LNCaP clone FGC (cell line): ENCODE results near the gene STAT6.
"Not testable (repeated sequence)": the region's sequence is repeated elsewhere in the genome, so short reads cannot be mapped to it uniquely, and the experiment has no call there.

Experiments used
- DNase-seq: peaks from one replicate; pipeline ENCODE4 v3.0.0-alpha.2; 2011; ENCODE audit warnings: low read depth
- H3K4me3 ChIP-seq: 2 replicates; pipeline ENCODE4 v1.5.1; 2011; ENCODE audit warnings: mild to moderate bottlenecking, low read depth, low read length, control low read depth
- CTCF ChIP-seq: IDR thresholded peaks from 2 replicates; pipeline ENCODE4 v1.5.1; 2012; ENCODE audit warnings: mild to moderate bottlenecking; ENCODE audit not compliant: control insufficient read depth, insufficient read depth; ENCODE audit errors: extremely low read depth

STAT6 gene

GRCh38 chr12:57127101-57127725 lies 16.1 kb upstream of the STAT6 start:
- TF ChIP-seq CTCF, result peak; percentile 34
- peak; percentile 53 for DNase-seq
- H3K4me3 ChIP-seq, result peak overlapping the region; percentile 88

GRCh38 chr12:57126561-57126960 lies 15.4 kb upstream of the STAT6 start:
- H3K4me3 ChIP-seq, result peak overlapping the region; percentile 88
- DNase-seq, result no peak
- TF ChIP-seq CTCF, result no peak

DNA sequence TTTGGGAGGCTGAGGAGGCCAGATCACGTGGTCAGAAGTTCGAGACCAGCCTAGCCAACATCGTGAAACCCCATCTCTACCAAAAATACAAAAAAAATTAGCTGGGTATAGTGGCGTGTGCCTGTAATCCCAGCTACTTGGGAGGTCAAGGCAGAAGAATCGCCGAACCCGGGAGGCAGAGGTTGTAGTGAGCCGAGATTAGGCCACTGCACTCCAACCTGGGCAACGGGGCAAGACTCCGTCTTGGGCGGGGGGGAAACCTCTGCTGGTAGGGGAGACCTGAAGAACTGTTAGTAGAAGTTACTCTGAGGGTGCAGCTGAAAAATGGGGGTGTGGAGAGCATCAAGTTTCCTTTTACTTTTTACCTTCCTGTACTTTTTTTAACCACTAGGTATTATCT lies 14.9 kb upstream of the STAT6 start:
- no peak for DNase-seq
- TF ChIP-seq CTCF, result no peak
- H3K4me3 ChIP-seq, result no peak overlapping the region

- peak; percentile 88 for TF ChIP-seq CTCF
- DNase-seq, result no peak
- no peak overlapping the region for H3K4me3 ChIP-seq
These were observed 13.2 kb upstream of the STAT6 start for GRCh38 chr12:57124261-57124877.

- no peak overlapping the region for H3K4me3 ChIP-seq
- TF ChIP-seq CTCF, result no peak
- DNase-seq, result no peak
These were observed 12.7 kb upstream of the STAT6 start for GRCh38 chr12:57123813-57124212.

- DNase-seq, H3K4me3 ChIP-seq: not testable (repeated sequence)
These were observed 9.6 kb upstream of the STAT6 start for GRCh38 chr12:57120718-57121117.

DNA sequence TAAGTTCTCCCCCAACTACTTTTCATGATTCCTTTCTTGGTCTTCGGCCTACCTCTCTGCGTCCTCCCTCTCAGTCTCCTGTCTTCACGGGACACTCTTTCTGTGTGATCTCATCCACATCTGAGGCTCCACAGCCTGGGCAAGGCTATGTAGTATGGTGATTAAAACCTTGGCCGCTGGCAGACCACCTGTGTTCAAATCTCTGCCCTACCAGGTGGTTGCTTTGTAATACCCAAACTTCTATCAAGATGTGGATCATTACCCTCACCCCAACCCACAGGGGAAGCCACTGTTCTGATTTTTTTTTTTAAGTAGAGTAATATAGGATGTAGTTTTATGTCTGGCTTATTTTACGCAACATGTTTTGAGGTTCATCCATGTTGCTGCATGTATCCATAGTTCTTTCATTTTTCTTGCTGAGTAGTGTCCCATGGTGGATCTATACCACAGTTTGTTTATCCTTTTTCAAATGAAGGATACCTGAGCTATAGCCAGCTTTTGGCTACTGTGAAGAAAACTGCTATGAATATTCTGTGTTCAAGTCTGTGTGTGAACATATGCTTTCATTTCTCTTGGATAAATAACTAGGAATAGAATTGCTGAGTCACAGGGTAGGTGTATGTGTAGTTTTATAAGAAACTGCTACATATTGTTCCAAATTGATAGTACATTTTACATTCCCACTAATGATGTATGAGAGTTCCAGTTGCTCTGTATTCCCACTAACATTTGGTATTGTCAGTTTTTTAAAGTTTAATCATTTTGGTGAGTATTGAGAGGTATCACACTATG lies 8.3 kb upstream of the STAT6 start:
- DNase-seq, result no peak
- TF ChIP-seq CTCF, result no peak
- H3K4me3 ChIP-seq, result no peak overlapping the region
